NB4 (cell line): ENCODE data around the gene EIF3D.

Source experiments
- DNase-seq: peaks from one replicate; pipeline ENCODE4 v3.0.0; 2010; ENCODE audit warnings: low read depth
- H3K4me3 ChIP-seq: one replicate; pipeline ENCODE4 v1.5.1; 2011; ENCODE audit warnings: mild to moderate bottlenecking, low read depth, low read length, moderate library complexity
- MYC ChIP-seq: IDR thresholded peaks from 2 replicates; pipeline ENCODE4 v1.6.1; 2011; ENCODE audit warnings: low read depth, low read length
- POLR2A ChIP-seq: IDR thresholded peaks from 2 replicates; pipeline ENCODE4 v1.6.1; 2011; ENCODE audit warnings: mild to moderate bottlenecking; ENCODE audit not compliant: insufficient read length; ENCODE audit errors: extremely low read depth
- TF ChIP-seq, protein P1 (sequence below): IDR thresholded peaks from one replicate; pipeline ENCODE4 v1.5.1; 2012; ENCODE audit warnings: low read depth, low read length
- TF ChIP-seq, protein P2 (sequence below): IDR thresholded peaks from 2 replicates; pipeline ENCODE4 v1.6.1; 2011; ENCODE audit warnings: low read depth, low read length

Gene EIF3D

DNA sequence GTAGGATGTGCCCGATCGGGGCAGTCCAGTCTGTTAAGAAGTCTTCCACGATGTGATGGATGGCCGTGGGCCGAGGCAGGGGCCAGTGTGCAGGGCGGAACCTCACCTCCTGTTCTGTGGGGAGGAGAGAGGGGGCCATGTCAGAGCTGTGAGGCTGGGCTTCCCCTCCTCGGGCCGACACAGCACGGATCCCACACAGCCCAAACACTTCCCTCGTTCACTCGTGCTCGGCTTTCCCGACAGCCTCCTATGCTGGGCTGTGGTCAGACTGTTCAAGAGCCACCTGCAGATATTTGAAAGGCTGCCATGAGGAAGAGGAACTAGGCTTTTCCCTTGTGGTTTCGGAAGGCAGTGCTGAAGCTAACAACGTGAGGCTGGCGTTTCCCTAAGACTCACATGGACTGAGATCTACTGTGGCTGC, 35.3 kb downstream of the EIF3D start:
- H3K4me3 ChIP-seq: no peak overlapping the region
- DNase-seq: peak; percentile 89
- TF ChIP-seq POLR2A: no peak
- peak; percentile 67 for TF ChIP-seq MYC
- TF ChIP-seq, protein P1, sequence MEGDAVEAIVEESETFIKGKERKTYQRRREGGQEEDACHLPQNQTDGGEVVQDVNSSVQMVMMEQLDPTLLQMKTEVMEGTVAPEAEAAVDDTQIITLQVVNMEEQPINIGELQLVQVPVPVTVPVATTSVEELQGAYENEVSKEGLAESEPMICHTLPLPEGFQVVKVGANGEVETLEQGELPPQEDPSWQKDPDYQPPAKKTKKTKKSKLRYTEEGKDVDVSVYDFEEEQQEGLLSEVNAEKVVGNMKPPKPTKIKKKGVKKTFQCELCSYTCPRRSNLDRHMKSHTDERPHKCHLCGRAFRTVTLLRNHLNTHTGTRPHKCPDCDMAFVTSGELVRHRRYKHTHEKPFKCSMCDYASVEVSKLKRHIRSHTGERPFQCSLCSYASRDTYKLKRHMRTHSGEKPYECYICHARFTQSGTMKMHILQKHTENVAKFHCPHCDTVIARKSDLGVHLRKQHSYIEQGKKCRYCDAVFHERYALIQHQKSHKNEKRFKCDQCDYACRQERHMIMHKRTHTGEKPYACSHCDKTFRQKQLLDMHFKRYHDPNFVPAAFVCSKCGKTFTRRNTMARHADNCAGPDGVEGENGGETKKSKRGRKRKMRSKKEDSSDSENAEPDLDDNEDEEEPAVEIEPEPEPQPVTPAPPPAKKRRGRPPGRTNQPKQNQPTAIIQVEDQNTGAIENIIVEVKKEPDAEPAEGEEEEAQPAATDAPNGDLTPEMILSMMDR: no peak
- TF ChIP-seq, protein P2, sequence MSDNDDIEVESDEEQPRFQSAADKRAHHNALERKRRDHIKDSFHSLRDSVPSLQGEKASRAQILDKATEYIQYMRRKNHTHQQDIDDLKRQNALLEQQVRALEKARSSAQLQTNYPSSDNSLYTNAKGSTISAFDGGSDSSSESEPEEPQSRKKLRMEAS: peak; percentile 76

DNA sequence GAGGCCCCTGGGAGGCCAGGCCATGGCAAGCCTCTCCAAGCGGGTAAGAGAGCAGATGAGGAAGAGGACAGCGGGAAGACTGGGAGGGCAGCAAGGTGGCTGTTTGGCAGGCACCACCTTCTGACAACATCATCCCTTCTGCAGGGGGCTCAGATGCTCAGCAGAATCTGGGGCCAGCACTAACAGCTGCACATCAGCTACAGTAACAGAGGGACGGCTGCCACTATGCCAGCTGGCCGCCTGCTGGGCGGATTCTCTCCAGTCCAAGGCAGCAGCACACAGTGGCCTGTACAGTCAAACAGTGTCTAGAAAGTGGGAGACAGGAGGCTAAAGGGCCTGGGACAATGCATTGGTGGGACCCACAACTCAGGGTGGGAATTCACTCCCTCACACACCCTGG, 36.9 kb downstream of the EIF3D start:
- H3K4me3 ChIP-seq: no peak overlapping the region
- DNase-seq: no peak
- TF ChIP-seq MYC: no peak
- TF ChIP-seq, protein P1: no peak
- TF ChIP-seq, protein P2: no peak
- no peak for TF ChIP-seq POLR2A

DNA sequence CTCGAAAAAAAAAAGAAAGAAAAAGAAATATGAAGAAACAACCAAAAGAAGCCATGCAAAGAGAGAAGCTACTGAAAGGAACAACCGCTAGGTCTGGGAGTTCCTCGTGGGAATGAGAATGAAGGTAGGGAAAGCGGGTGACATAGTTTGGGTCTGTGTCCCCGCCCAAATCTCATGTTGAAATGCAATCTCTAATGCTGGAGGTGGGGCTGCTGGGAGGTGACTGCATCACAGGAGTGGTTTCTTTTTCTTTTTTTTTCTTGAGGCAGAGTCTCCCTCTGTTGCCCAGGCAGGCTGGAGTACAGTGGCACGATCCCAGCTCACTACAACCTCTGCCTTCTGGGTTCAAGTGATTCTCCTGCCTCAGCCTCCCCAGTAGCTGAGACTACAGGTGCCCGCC, 37.8 kb downstream of the EIF3D start:
- TF ChIP-seq POLR2A: no peak
- no peak for TF ChIP-seq MYC
- TF ChIP-seq, protein P1: no peak
- TF ChIP-seq, protein P2: no peak
- H3K4me3 ChIP-seq: no peak overlapping the region
- DNase-seq: no peak

DNA sequence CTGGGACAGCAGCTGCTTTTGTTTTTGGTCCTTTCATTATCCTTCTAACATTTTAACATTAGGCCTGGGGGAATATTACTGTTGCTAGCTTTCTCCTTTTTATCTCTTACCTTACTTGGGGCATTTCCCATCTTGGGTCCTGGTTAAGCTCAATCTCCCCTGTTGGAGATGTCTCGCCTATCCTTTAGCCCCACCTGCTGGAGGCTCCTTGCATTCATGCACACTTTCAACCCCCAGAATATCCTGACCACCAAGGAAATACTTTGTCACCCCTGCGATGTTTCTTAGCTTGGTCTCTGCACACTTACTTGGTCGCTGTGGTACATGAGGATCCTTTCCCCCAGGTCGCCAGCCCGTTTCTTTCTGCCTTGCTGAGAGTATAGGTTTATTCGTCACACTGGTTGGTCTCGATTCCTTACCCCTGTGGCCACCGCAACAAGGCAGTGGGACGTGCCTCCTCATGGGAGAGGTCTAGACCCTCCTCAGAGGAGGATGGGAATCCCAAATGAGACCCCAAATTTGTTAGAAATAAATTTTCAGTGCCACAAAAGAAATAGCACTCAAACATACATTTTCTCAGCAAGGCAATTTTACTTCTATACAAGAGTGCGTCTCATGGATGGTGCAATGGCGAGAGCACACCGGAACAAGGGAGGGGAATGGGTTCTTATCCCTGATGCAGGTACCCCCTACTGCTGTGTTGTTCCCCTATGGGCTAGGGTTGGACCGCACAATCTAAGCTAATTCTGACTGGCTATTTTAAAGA, 42.2 kb downstream of the EIF3D start:
- TF ChIP-seq, protein P2: no peak
- TF ChIP-seq, protein P1: peak; percentile 73
- TF ChIP-seq POLR2A (no peak), MYC (no peak)
- DNase-seq: peak; percentile 78
- no peak overlapping the region for H3K4me3 ChIP-seq

DNA sequence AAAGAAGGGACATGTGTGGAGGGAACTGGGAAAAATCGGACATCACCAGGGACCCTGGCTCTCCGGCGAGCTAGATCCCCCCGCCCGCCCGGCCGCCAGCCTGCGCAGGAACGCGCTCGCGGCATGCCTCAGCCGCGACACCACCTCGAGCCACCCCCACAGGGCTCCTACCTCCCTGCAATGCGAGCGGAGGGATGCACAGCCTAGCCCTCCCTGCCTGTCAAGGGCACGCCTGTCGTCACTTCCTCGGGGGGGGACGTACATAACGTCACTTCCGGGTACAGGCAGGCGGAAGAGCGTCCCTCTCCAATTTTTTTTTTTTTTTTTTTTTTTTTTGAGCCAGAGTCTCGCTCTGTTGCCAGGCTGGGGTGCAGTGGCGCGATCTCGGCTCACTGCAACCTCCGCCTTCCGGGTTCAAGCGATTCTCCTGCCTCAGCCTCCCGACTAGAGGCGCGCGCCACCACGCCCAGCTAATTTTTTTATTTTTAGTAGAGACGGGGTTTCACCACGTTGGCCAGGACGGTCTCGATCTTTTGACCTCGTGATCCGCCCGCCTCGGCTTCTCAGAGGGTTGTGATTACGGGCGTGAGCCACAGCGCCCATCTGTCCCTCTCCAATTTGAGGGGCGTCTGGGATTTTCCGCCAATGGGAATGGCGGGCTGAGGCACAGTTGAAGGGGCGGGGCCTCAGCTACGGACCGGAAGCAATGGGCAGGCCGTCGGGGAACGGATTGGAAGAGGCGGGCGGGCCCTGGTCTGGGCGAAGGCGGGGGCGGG, 47.4 kb downstream of the EIF3D start, which contains the start of gene TXN2:
TSS of gene TXN2 (minus strand) at position 248 of the 776 bp plus-strand sequence. CDS start 803 bp downstream, outside the sequence.
- peak; percentile 97 for DNase-seq
- peak within 1 kb of the TSS; percentile 98 for H3K4me3 ChIP-seq
- TF ChIP-seq, protein P2: no peak
- TF ChIP-seq POLR2A (peak; percentile 53), MYC (0 out of 2 replicates have a peak, but pooled peaks have one; percentile 8)
- TF ChIP-seq, protein P1: no peak
